ENCODE measurements around the gene HAGHL.

GRCh38 chr16:732332-732731, 5.4 kb downstream of the HAGHL start:
- TF ChIP-seq CTCF (IDR thresholded peaks at IDR 0.05), result no peak
- TF ChIP-seq EP300 (IDR thresholded peaks at IDR 0.05), result no peak
- no peak for TF ChIP-seq POLR2AphosphoS5 (IDR thresholded peaks at IDR 0.05)
